GM19025 (cell line): Measurements from ENCODE around the gene PCSK9.

ENCODE experiments used
- ATAC-seq: cut with Tn5 transposase; IDR thresholded peaks from one replicate; pipeline ENCODE4 v1.9.1; 2021; ENCODE audit warnings: mild to moderate bottlenecking, low read depth, moderate library complexity; ENCODE audit not compliant: unreplicated experiment

The PCSK9 gene

GRCh38 chr1:55041613-55042012, 2.3 kb downstream of the PCSK9 start:
- ATAC-seq, result no peak

GRCh38 chr1:55043011-55043410, 3.7 kb downstream of the PCSK9 start:
- no peak for ATAC-seq

- no peak for ATAC-seq
Measured at GRCh38 chr1:55043726-55044125, 4.4 kb downstream of the PCSK9 start.

- no peak for ATAC-seq
Measured at GRCh38 chr1:55044617-55045397, 5.5 kb downstream of the PCSK9 start.

GRCh38 chr1:55045430-55045829, 6.1 kb downstream of the PCSK9 start:
- no peak for ATAC-seq

GRCh38 chr1:55046871-55047270, 7.5 kb downstream of the PCSK9 start:
- no peak for ATAC-seq

- ATAC-seq, result no peak
Measured at GRCh38 chr1:55047611-55048010, 8.3 kb downstream of the PCSK9 start.

GRCh38 chr1:55048453-55049270, 9.3 kb downstream of the PCSK9 start:
- ATAC-seq, result no peak

- ATAC-seq, result no peak
Measured at GRCh38 chr1:55049271-55049913, 10.0 kb downstream of the PCSK9 start.

- no peak for ATAC-seq
Measured at GRCh38 chr1:55049914-55050278, 10.5 kb downstream of the PCSK9 start.

- ATAC-seq, result no peak
Measured at GRCh38 chr1:55050283-55050682, 10.9 kb downstream of the PCSK9 start.

GRCh38 chr1:55051169-55051568, 11.8 kb downstream of the PCSK9 start:
- no peak for ATAC-seq

GRCh38 chr1:55051621-55052020, 12.3 kb downstream of the PCSK9 start:
- ATAC-seq, result no peak

- no peak for ATAC-seq
Measured at GRCh38 chr1:55052221-55053142, 13.1 kb downstream of the PCSK9 start.

GRCh38 chr1:55053265-55053954, 14.1 kb downstream of the PCSK9 start:
- no peak for ATAC-seq

- ATAC-seq, result no peak
Measured at GRCh38 chr1:55054396-55054795, 15.0 kb downstream of the PCSK9 start.

- no peak for ATAC-seq
Measured at GRCh38 chr1:55055084-55055882, 15.9 kb downstream of the PCSK9 start.

GRCh38 chr1:55055951-55056631, 16.7 kb downstream of the PCSK9 start:
- ATAC-seq, result no peak
